Type B pancreatic cell (in vitro differentiated cells): Measurements from ENCODE around the gene RRH. TPM values are rescaled to one million over a fixed set of nuclear protein-coding genes. Genes with fewer than 3 reads are reported as not detected.

Source experiments
- DNase-seq: peaks from one replicate; pipeline ENCODE4 v3.0.0; 2021; ENCODE audit warnings: mixed read lengths; ENCODE audit not compliant: unreplicated experiment; ENCODE audit errors: extremely low spot score
- H3K27ac Mint-ChIP-seq: 2 replicates; pipeline ENCODE4 v1.8.0; 2021; ENCODE audit warnings: mild to moderate bottlenecking, mixed read lengths
- H3K27me3 Mint-ChIP-seq: 2 replicates; pipeline ENCODE4 v1.8.0; 2021; ENCODE audit warnings: mixed read lengths
- H3K36me3 Mint-ChIP-seq: 2 replicates; pipeline ENCODE4 v1.8.0; 2021; ENCODE audit warnings: mixed read lengths
- H3K4me1 Mint-ChIP-seq: one replicate; pipeline ENCODE4 v1.8.0; 2021; ENCODE audit warnings: mixed read lengths; ENCODE audit not compliant: unreplicated experiment
- H3K4me3 Mint-ChIP-seq: 2 replicates; pipeline ENCODE4 v1.8.0; 2021; ENCODE audit warnings: mild to moderate bottlenecking, mixed read lengths
- H3K9me3 Mint-ChIP-seq: 2 replicates; pipeline ENCODE4 v1.8.0; 2021; ENCODE audit warnings: mixed read lengths
- total RNA-seq: library from RNA; stranded (reverse); gene quantifications from 2 replicates; pipeline ENCODE4 v1.2.1, GENCODE V29; 2021; ENCODE audit warnings: low replicate concordance
- TF ChIP-seq, protein P1 (sequence below): fragments of 200-600 bp; sonication (generic); conservative IDR thresholded peaks from 2 replicates; pipeline ENCODE4 v1.5.0; 2021; ENCODE audit warnings: antibody characterized with exemption, mild to moderate bottlenecking

RRH gene
- total RNA-seq, 1 donor from 2014 or later: 0.41 TPM

DNA sequence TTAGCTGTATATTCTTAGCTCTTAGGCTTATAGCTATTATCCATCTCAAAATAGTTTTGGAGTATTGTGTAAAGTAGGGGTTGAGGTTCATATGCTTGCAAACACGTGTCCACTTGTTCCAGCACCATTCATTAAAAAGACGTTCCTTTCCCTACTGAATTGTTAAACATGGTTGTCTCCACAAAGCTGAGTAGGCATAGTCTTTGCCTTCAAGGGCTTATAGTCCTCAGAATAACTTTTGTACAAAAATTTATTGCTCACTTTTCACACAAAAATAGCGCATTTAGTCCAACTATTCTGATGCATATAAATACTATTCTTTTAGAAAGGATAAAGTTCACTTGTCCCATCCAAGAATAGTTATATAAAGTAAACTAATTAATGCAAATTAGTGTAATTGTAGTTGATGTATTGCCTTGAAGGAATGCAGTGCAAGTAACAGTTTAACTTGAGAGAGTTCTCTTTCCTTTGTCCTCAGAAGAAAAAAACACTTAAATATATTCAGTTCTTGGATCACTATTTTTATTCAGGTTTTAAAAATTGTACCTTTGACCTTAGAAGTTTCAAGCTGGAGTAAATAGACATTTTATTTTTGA, 34.2 kb downstream of the RRH start:
- DNase-seq: no peak
- H3K27me3 Mint-ChIP-seq: no peaks in the 10 kb centered on the region
- peaks cover 5% of the 10 kb centered on the region for H3K9me3 Mint-ChIP-seq
- TF ChIP-seq, protein P1, sequence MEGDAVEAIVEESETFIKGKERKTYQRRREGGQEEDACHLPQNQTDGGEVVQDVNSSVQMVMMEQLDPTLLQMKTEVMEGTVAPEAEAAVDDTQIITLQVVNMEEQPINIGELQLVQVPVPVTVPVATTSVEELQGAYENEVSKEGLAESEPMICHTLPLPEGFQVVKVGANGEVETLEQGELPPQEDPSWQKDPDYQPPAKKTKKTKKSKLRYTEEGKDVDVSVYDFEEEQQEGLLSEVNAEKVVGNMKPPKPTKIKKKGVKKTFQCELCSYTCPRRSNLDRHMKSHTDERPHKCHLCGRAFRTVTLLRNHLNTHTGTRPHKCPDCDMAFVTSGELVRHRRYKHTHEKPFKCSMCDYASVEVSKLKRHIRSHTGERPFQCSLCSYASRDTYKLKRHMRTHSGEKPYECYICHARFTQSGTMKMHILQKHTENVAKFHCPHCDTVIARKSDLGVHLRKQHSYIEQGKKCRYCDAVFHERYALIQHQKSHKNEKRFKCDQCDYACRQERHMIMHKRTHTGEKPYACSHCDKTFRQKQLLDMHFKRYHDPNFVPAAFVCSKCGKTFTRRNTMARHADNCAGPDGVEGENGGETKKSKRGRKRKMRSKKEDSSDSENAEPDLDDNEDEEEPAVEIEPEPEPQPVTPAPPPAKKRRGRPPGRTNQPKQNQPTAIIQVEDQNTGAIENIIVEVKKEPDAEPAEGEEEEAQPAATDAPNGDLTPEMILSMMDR: no peak
- H3K36me3 Mint-ChIP-seq: no peaks in the 10 kb centered on the region
- H3K4me1 Mint-ChIP-seq: no peaks in the 10 kb centered on the region
- no peak overlapping the region for H3K27ac Mint-ChIP-seq
- H3K4me3 Mint-ChIP-seq: no peak overlapping the region

DNA sequence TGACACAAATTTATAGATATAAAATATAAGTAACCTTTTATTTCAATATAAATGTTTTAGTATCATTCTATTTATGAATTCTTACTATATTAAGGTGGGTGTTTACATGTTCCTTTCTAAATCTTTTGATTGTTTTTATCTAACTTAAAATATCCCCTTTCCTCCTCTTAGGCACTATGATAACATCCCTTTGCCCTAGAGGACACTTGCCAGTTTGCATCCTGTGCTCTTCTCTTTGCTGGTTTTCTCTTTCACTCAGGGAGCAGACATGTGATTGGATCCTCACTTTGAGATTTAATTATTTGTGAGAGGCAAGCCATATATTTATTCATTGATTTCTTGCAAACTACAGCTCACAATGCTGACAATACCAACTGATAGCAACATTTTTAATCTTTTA, 36.4 kb downstream of the RRH start:
- H3K4me3 Mint-ChIP-seq: no peak overlapping the region
- H3K4me1 Mint-ChIP-seq: no peaks in the 10 kb centered on the region
- H3K9me3 Mint-ChIP-seq: peaks cover 5% of the 10 kb centered on the region
- TF ChIP-seq, protein P1: peak; percentile 54
- no peak for DNase-seq
- H3K27ac Mint-ChIP-seq: no peak overlapping the region
- no peaks in the 10 kb centered on the region for H3K36me3 Mint-ChIP-seq
- no peaks in the 10 kb centered on the region for H3K27me3 Mint-ChIP-seq

DNA sequence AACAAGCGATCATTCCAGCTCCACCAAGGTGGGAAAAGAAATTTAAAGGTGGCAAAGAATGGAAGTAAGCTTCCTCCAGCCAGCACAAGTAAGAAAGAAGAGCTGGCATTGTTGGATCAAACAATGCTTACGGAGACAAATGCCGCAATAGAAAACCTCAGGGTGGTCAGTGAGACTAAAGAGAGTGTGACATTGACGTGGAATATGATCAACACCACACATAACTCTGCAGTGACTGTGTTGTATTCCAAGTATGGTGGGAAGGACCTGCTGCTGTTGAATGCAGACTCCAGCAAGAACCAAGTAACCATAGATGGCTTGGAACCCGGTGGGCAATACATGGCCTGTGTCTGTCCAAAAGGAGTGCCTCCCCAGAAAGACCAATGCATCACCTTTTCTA, 42.3 kb downstream of the RRH start:
- no peak overlapping the region for H3K27ac Mint-ChIP-seq
- TF ChIP-seq, protein P1: no peak
- H3K4me1 Mint-ChIP-seq: no peaks in the 10 kb centered on the region
- DNase-seq: no peak
- H3K9me3 Mint-ChIP-seq: no peaks in the 10 kb centered on the region
- H3K4me3 Mint-ChIP-seq: no peak overlapping the region
- H3K27me3 Mint-ChIP-seq: no peaks in the 10 kb centered on the region
- no peaks in the 10 kb centered on the region for H3K36me3 Mint-ChIP-seq

DNA sequence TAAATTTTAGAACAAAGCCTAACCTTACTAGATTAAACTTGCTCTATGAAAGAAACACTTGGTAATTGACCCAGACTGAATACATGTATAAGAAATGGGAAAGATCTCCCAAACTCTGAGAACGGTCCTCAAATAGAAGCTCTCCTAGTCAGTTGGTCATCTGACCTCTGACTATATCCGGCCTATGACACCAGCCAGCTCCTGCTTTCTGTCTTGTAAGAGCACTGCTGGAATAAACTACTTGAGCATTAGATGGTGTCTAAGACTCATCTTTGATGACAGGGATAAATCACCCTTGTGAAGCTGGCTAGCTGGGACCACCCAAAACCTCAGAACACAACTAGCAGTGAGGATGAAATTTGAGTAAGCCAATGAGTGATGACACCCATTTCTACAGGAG, 44.3 kb downstream of the RRH start:
- Mint-ChIP-seq H3K27ac (peak overlapping the region; percentile 43), H3K4me3 (no peak overlapping the region), H3K4me1 (no peaks in the 10 kb centered on the region), H3K9me3 (no peaks in the 10 kb centered on the region), H3K36me3 (no peaks in the 10 kb centered on the region), H3K27me3 (no peaks in the 10 kb centered on the region)
- TF ChIP-seq, protein P1: no peak
- no peak for DNase-seq

DNA sequence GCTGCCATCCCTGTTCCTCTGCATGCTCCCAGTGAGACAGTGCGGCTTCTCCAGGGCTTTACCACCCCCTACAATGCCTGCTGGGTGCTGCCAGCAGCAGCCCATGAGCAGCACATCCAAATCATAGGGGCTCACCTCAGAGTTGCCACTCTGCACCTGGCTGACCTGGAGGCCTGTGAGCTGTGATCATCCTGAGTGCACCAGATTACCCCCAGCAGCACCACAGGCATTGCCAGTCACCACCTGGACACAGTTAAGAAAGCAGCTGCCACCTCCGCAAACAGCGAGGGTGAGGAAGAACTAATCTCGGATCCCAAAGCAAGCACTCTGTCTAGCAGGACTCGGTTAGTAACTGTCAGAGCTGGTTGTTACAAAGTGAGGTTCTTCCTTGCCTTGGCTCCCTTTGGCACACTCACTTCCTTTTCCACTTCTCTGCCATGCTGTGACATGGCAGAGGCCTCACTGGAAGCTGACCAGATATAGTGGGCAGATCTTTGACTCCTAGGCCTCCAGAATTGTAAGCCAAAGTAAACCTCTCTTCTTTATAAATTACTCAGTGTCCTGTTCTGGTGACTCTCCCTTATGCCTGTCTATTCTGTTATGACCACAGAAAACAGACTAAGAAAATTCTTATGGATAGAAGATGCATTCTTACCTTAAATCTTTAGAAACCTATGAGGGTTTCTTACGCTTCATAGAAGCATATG, 45.3 kb downstream of the RRH start:
- Mint-ChIP-seq H3K4me1 (no peaks in the 10 kb centered on the region), H3K27ac (peak overlapping the region; percentile 96), H3K36me3 (no peaks in the 10 kb centered on the region), H3K4me3 (no peak overlapping the region), H3K9me3 (no peaks in the 10 kb centered on the region), H3K27me3 (no peaks in the 10 kb centered on the region)
- TF ChIP-seq, protein P1: no peak
- DNase-seq: no peak
